Dendritic cell treated with granulocyte-macrophage colony-stimulating factor and Interleukin-4, amounts not matched to agents 40 ng/mL and 50 ng/mL, for 4 days (primary cell): ENCODE results near the gene SERPINC1.
"Not testable (repeated sequence)": the region's sequence is repeated elsewhere in the genome, so short reads cannot be mapped to it uniquely, and the experiment has no call there.

Experiments used
- H3K27ac Mint-ChIP-seq: one replicate; pipeline ENCODE4 v1.8.0; 2022; ENCODE audit warnings: mild to moderate bottlenecking, mixed read lengths
- H3K27me3 Mint-ChIP-seq: one replicate; pipeline ENCODE4 v1.8.0; 2022; ENCODE audit warnings: mild to moderate bottlenecking, mixed read lengths
- H3K36me3 Mint-ChIP-seq: one replicate; pipeline ENCODE4 v1.8.0; 2022; ENCODE audit warnings: low read depth, mixed read lengths
- H3K4me1 Mint-ChIP-seq: one replicate; pipeline ENCODE4 v1.8.0; 2022; ENCODE audit warnings: low read depth, mixed read lengths
- H3K4me3 Mint-ChIP-seq: one replicate; pipeline ENCODE4 v1.8.0; 2022; ENCODE audit warnings: mild to moderate bottlenecking, moderate library complexity, mixed read lengths
- H3K9me3 Mint-ChIP-seq: one replicate; pipeline ENCODE4 v1.8.0; 2022; ENCODE audit warnings: mixed read lengths
- intact Hi-C: fragments of 100-400 bp; cut with micrococcal nuclease; formaldehyde crosslinking; loops from one replicate; pipeline ENCODE4 v1.15.0; 2022

The SERPINC1 gene

DNA sequence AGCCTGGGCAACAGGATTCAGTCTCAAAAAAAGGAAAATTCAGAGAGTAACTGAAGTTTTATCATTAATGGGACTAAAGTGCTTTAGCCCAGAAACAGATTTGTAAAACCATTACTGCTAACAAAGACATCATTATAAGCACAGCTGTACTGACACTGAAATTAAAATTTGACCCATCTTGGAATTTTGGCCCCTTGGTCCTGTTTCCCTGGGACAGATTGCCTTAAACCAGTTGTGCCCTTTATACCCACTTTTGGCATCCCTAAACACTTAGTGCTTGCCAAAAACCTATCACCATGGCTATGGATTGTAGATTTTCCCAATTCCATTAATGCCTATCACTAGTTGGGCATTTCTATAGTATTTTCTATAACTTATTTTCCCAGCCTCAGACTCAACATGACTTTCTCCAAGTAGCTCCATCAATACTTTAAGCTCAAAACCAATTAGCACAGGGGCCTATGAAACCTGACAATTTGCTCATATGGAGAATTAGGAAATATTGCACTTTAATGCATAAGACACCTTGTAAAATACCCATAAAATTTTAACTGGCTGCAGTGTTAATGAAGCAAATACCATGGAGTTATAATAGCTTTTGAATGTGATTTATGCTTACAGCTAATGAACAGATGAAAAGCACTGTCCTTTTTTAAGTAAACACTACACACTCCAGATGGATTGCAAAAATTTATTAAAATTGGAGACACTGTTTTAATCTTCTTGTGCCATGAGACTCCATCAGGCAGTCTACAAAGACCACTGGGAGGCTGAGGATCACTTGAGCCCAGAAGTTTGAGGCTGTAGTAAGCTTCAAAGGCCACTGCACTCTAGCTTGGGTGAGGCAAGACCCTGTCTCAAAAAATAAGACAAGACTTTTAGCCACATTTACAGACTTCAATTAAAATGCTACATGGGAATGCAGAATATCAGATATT lies 53.6 kb downstream of the SERPINC1 start:
- Mint-ChIP-seq H3K27me3 (no peaks in the 10 kb centered on the region), H3K4me3 (no peak overlapping the region), H3K9me3 (no peaks in the 10 kb centered on the region), H3K36me3 (peaks cover 89% of the 10 kb centered on the region), H3K4me1 (peaks cover 31% of the 10 kb centered on the region), H3K27ac (no peak overlapping the region)
- intact Hi-C loops: no loop called here

DNA sequence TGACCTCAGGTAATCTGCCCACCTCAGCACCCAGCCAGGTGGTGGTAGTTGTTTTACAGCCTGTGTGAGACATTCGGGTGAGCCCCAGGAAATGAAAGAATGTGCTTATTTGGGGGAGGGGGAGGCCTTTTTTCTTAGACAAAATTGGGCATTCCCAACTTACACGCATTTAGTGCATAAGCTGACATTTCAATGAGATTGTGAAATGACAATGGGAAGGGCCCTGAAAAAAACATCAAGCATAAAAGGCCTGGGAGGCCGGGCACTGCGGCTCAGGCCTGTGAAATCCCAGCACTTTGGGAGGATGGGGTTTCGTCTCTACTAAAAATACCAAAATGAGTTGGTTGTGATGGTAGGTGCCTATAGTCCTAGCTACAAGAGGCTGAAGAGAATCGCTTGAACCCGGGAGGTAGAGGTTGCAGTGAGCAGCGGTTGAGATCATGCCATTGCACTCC lies 54.3 kb downstream of the SERPINC1 start:
- Mint-ChIP-seq H3K4me3 (no peak overlapping the region), H3K4me1 (peaks cover 30% of the 10 kb centered on the region), H3K36me3 (peaks cover 89% of the 10 kb centered on the region), H3K27me3 (no peaks in the 10 kb centered on the region), H3K9me3 (no peaks in the 10 kb centered on the region), H3K27ac (no peak overlapping the region)
- intact Hi-C loops: no loop called here

DNA sequence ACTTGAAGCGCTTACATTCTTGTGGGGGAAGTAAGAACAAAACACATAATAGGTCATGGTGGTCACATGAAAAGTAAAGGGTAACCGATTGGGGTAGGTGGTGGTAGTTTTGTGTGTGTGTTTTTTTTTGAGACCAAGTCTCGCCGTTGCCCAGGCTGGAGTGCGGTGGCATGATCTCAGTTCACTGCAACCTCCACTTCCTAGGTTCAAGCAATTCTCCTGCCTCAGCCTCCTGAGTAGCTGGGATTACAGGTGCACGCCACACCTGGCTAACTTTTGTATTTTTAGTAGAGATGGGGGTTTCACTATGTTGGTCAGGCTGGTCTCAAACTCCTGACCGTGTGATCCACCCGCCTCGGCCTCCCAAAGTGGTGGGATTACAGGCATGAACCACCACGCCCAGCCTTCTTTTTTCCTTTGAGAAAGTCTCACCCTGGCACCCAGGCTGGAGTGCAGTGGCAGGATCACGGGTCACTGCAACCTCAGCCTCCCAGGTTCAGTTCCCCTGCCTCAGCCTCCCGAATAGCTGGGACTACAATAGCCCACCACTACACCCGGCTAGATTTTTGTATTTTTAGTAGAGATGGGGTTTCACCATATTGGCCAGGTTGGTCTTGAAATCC lies 54.9 kb downstream of the SERPINC1 start:
- peaks cover 30% of the 10 kb centered on the region for H3K4me1 Mint-ChIP-seq
- intact Hi-C loops, H3K4me3 Mint-ChIP-seq: not testable (repeated sequence)

GRCh38 chr1:173861731-173862145 lies 55.4 kb downstream of the SERPINC1 start:
- no peak overlapping the region for H3K4me3 Mint-ChIP-seq
- H3K36me3 Mint-ChIP-seq: peaks cover 86% of the 10 kb centered on the region
- no peaks in the 10 kb centered on the region for H3K9me3 Mint-ChIP-seq
- intact Hi-C loops: no loop called here
- H3K27me3 Mint-ChIP-seq: no peaks in the 10 kb centered on the region
- H3K27ac Mint-ChIP-seq: no peak overlapping the region
- peaks cover 26% of the 10 kb centered on the region for H3K4me1 Mint-ChIP-seq

More for the DNA sequence above, 54.9 kb downstream of the SERPINC1 start:
- H3K27me3 Mint-ChIP-seq, H3K9me3 Mint-ChIP-seq, H3K27ac Mint-ChIP-seq: not testable (repeated sequence)
- H3K36me3 Mint-ChIP-seq: peaks cover 89% of the 10 kb centered on the region

- Mint-ChIP-seq H3K36me3 (peaks cover 86% of the 10 kb centered on the region), H3K4me1 (peaks cover 10% of the 10 kb centered on the region)
- intact Hi-C loops: no loop called here
Observed at GRCh38 chr1:173860065-173860464, 57.1 kb downstream of the SERPINC1 start.

GRCh38 chr1:173859547-173859946 lies 57.6 kb downstream of the SERPINC1 start:
- peaks cover 86% of the 10 kb centered on the region for H3K36me3 Mint-ChIP-seq
- not testable (repeated sequence) for H3K27me3 Mint-ChIP-seq, H3K4me3 Mint-ChIP-seq, H3K4me1 Mint-ChIP-seq, H3K9me3 Mint-ChIP-seq, H3K27ac Mint-ChIP-seq
- intact Hi-C loops: loop anchor here (10.0 kb wide), 1 partner anchor 115 kb away; no protein-coding TSS in a partner anchor

More at GRCh38 chr1:173860065-173860464, 57.1 kb downstream of the SERPINC1 start:
- H3K27ac Mint-ChIP-seq: no peak overlapping the region
- no peak overlapping the region for H3K4me3 Mint-ChIP-seq
- no peaks in the 10 kb centered on the region for H3K9me3 Mint-ChIP-seq
- no peaks in the 10 kb centered on the region for H3K27me3 Mint-ChIP-seq

- Mint-ChIP-seq H3K27ac (no peak overlapping the region), H3K36me3 (peaks cover 86% of the 10 kb centered on the region), H3K9me3 (no peaks in the 10 kb centered on the region), H3K4me1 (no peaks in the 10 kb centered on the region), H3K4me3 (no peak overlapping the region), H3K27me3 (no peaks in the 10 kb centered on the region)
- intact Hi-C loops: loop anchor here (10.0 kb wide), 1 partner anchor 117 kb away; no protein-coding TSS in a partner anchor
Observed at GRCh38 chr1:173857363-173857917, 59.7 kb downstream of the SERPINC1 start.

GRCh38 chr1:173856903-173857302 lies 60.2 kb downstream of the SERPINC1 start:
- Mint-ChIP-seq H3K4me3 (no peak overlapping the region), H3K36me3 (peaks cover 82% of the 10 kb centered on the region), H3K27ac (no peak overlapping the region), H3K27me3 (no peaks in the 10 kb centered on the region), H3K9me3 (no peaks in the 10 kb centered on the region), H3K4me1 (no peaks in the 10 kb centered on the region)
- intact Hi-C loops: loop anchor here (10.0 kb wide), 1 partner anchor 118 kb away; no protein-coding TSS in a partner anchor

- Mint-ChIP-seq H3K4me1 (no peaks in the 10 kb centered on the region), H3K27me3 (no peaks in the 10 kb centered on the region), H3K36me3 (peaks cover 83% of the 10 kb centered on the region), H3K9me3 (no peaks in the 10 kb centered on the region), H3K4me3 (no peak overlapping the region), H3K27ac (no peak overlapping the region)
- intact Hi-C loops: loop anchor here (10.0 kb wide), 1 partner anchor 119 kb away; no protein-coding TSS in a partner anchor
Observed at GRCh38 chr1:173856014-173856413, 61.1 kb downstream of the SERPINC1 start.
